Neural crest cell (in vitro differentiated cells): ENCODE measurements around the gene SLC39A3. TPM values are rescaled to one million over a fixed set of nuclear protein-coding genes. Genes with fewer than 3 reads are reported as not detected.

Experiments
- DNase-seq: peaks from one replicate; pipeline ENCODE4 v3.0.0; 2021; ENCODE audit warnings: low read depth, mixed read lengths, low spot score
- H3K27ac Mint-ChIP-seq: one replicate; pipeline ENCODE4 v1.8.0; 2021; ENCODE audit warnings: mild to moderate bottlenecking, mixed read lengths; ENCODE audit not compliant: unreplicated experiment
- H3K27me3 Mint-ChIP-seq: 2 replicates; pipeline ENCODE4 v1.8.0; 2021; ENCODE audit warnings: low read depth, mild to moderate bottlenecking, mixed read lengths
- H3K36me3 Mint-ChIP-seq: 2 replicates; pipeline ENCODE4 v1.8.0; 2021; ENCODE audit warnings: low read depth, mild to moderate bottlenecking, mixed read lengths
- H3K4me1 Mint-ChIP-seq: 2 replicates; pipeline ENCODE4 v1.8.0; 2021; ENCODE audit warnings: mixed read lengths
- H3K4me3 Mint-ChIP-seq: one replicate; pipeline ENCODE4 v1.8.0; 2021; ENCODE audit warnings: mild to moderate bottlenecking, mixed read lengths
- H3K9me3 Mint-ChIP-seq: 2 replicates; pipeline ENCODE4 v1.8.0; 2021; ENCODE audit warnings: mixed read lengths
- CTCF ChIP-seq: fragments of 200-600 bp; sonication (generic); conservative IDR thresholded peaks from 2 replicates; pipeline ENCODE4 v1.5.0; 2021; ENCODE audit warnings: antibody characterized with exemption, mild to moderate bottlenecking
- total RNA-seq: library from RNA; stranded (reverse); gene quantifications from 2 replicates; pipeline ENCODE4 v1.2.1, GENCODE V29; 2021

SLC39A3 gene
- total RNA-seq, 1 donor from 2014 or later, result 43.0 TPM

GRCh38 chr19:2756921-2757881 is 17.4 kb upstream of the SLC39A3 start:
- no peak for TF ChIP-seq CTCF
- H3K4me3 Mint-ChIP-seq, result no peak overlapping the region
- peaks cover 8% of the 10 kb centered on the region for H3K36me3 Mint-ChIP-seq
- H3K27ac Mint-ChIP-seq, result peak overlapping the region; percentile 12
- H3K4me1 Mint-ChIP-seq, result no peaks in the 10 kb centered on the region
- no peaks in the 10 kb centered on the region for H3K27me3 Mint-ChIP-seq
- no peak for DNase-seq
- no peaks in the 10 kb centered on the region for H3K9me3 Mint-ChIP-seq

GRCh38 chr19:2756477-2756876 is 16.7 kb upstream of the SLC39A3 start:
- no peaks in the 10 kb centered on the region for H3K4me1 Mint-ChIP-seq
- H3K27me3 Mint-ChIP-seq, result no peaks in the 10 kb centered on the region
- no peak overlapping the region for H3K4me3 Mint-ChIP-seq
- no peaks in the 10 kb centered on the region for H3K9me3 Mint-ChIP-seq
- no peak for DNase-seq
- peaks cover 8% of the 10 kb centered on the region for H3K36me3 Mint-ChIP-seq
- H3K27ac Mint-ChIP-seq, result no peak overlapping the region
- TF ChIP-seq CTCF, result no peak

- Mint-ChIP-seq H3K4me1 (no peaks in the 10 kb centered on the region), H3K36me3 (peaks cover 8% of the 10 kb centered on the region), H3K4me3 (no peak overlapping the region), H3K27ac (no peak overlapping the region), H3K27me3 (no peaks in the 10 kb centered on the region), H3K9me3 (no peaks in the 10 kb centered on the region)
- no peak for TF ChIP-seq CTCF
- no peak for DNase-seq
Measured at GRCh38 chr19:2755811-2756210, 16.0 kb upstream of the SLC39A3 start.

- H3K4me3 Mint-ChIP-seq, result no peak overlapping the region
- no peaks in the 10 kb centered on the region for H3K27me3 Mint-ChIP-seq
- TF ChIP-seq CTCF, result no peak
- DNase-seq, result no peak
- H3K9me3 Mint-ChIP-seq, result no peaks in the 10 kb centered on the region
- H3K4me1 Mint-ChIP-seq, result no peaks in the 10 kb centered on the region
- H3K27ac Mint-ChIP-seq, result no peak overlapping the region
- peaks cover 8% of the 10 kb centered on the region for H3K36me3 Mint-ChIP-seq
Measured at GRCh38 chr19:2755448-2755705, 15.6 kb upstream of the SLC39A3 start.

GRCh38 chr19:2754659-2755447 is 15.0 kb upstream of the SLC39A3 start:
- H3K4me1 Mint-ChIP-seq, result no peaks in the 10 kb centered on the region
- no peak overlapping the region for H3K27ac Mint-ChIP-seq
- no peak for TF ChIP-seq CTCF
- H3K36me3 Mint-ChIP-seq, result peaks cover 8% of the 10 kb centered on the region
- H3K27me3 Mint-ChIP-seq, result no peaks in the 10 kb centered on the region
- H3K4me3 Mint-ChIP-seq, result no peak overlapping the region
- no peaks in the 10 kb centered on the region for H3K9me3 Mint-ChIP-seq
- DNase-seq, result no peak
